Progenitor cell of endocrine pancreas (in vitro differentiated cells): ENCODE data around the gene C17orf113. TPM values are rescaled to one million over a fixed set of nuclear protein-coding genes. Genes with fewer than 3 reads are reported as not detected.

ENCODE experiments used
- DNase-seq: peaks from one replicate; pipeline ENCODE4 v3.0.0; 2021; ENCODE audit warnings: low spot score; ENCODE audit not compliant: unreplicated experiment
- H3K27ac Mint-ChIP-seq: 2 replicates; pipeline ENCODE4 v1.8.0; 2021; ENCODE audit warnings: mild to moderate bottlenecking, moderate library complexity, mixed read lengths
- H3K27me3 Mint-ChIP-seq: 2 replicates; pipeline ENCODE4 v1.8.0; 2021; ENCODE audit warnings: mixed read lengths
- H3K36me3 Mint-ChIP-seq: 2 replicates; pipeline ENCODE4 v1.8.0; 2022; ENCODE audit warnings: mixed read lengths; ENCODE audit not compliant: insufficient read depth
- H3K4me1 Mint-ChIP-seq: 2 replicates; pipeline ENCODE4 v1.8.0; 2021; ENCODE audit warnings: low read depth, mixed read lengths
- H3K4me3 Mint-ChIP-seq: 2 replicates; pipeline ENCODE4 v1.8.0; 2021; ENCODE audit warnings: low read depth, mild to moderate bottlenecking, moderate library complexity, mixed read lengths
- H3K9me3 Mint-ChIP-seq: 2 replicates; pipeline ENCODE4 v1.8.0; 2021; ENCODE audit warnings: low read depth, mixed read lengths
- total RNA-seq: library from RNA; stranded (reverse); gene quantifications from 2 replicates; pipeline ENCODE4 v1.2.1, GENCODE V29; 2021
- TF ChIP-seq, protein P1 (sequence below): fragments of 200-600 bp; sonication (generic); IDR thresholded peaks from one replicate; pipeline ENCODE4 v1.5.0; 2021; ENCODE audit warnings: antibody characterized with exemption, mild to moderate bottlenecking; ENCODE audit not compliant: unreplicated experiment

C17orf113 gene
- total RNA-seq, 1 donor from 2014 or later, result 3.2 TPM

- Mint-ChIP-seq H3K4me3 (no peak overlapping the region), H3K27ac (no peak overlapping the region), H3K9me3 (no peaks in the 10 kb centered on the region), H3K36me3 (no peaks in the 10 kb centered on the region), H3K27me3 (peaks cover 29% of the 10 kb centered on the region), H3K4me1 (peaks cover 2% of the 10 kb centered on the region)
- no peak for DNase-seq
- TF ChIP-seq, protein P1, sequence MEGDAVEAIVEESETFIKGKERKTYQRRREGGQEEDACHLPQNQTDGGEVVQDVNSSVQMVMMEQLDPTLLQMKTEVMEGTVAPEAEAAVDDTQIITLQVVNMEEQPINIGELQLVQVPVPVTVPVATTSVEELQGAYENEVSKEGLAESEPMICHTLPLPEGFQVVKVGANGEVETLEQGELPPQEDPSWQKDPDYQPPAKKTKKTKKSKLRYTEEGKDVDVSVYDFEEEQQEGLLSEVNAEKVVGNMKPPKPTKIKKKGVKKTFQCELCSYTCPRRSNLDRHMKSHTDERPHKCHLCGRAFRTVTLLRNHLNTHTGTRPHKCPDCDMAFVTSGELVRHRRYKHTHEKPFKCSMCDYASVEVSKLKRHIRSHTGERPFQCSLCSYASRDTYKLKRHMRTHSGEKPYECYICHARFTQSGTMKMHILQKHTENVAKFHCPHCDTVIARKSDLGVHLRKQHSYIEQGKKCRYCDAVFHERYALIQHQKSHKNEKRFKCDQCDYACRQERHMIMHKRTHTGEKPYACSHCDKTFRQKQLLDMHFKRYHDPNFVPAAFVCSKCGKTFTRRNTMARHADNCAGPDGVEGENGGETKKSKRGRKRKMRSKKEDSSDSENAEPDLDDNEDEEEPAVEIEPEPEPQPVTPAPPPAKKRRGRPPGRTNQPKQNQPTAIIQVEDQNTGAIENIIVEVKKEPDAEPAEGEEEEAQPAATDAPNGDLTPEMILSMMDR, result no peak
These were observed 9.4 kb upstream of the C17orf113 start for GRCh38 chr17:42059815-42060214.

- DNase-seq, result no peak
- Mint-ChIP-seq H3K9me3 (no peaks in the 10 kb centered on the region), H3K36me3 (no peaks in the 10 kb centered on the region), H3K4me1 (peaks cover 5% of the 10 kb centered on the region), H3K27me3 (peaks cover 33% of the 10 kb centered on the region), H3K27ac (no peak overlapping the region), H3K4me3 (no peak overlapping the region)
- TF ChIP-seq, protein P1, result no peak
These were observed 7.7 kb upstream of the C17orf113 start for GRCh38 chr17:42058063-42058462.

GRCh38 chr17:42056635-42057034, 6.2 kb upstream of the C17orf113 start:
- Mint-ChIP-seq H3K27me3 (peaks cover 41% of the 10 kb centered on the region), H3K9me3 (no peaks in the 10 kb centered on the region), H3K4me3 (no peak overlapping the region), H3K27ac (no peak overlapping the region), H3K36me3 (no peaks in the 10 kb centered on the region), H3K4me1 (peaks cover 5% of the 10 kb centered on the region)
- TF ChIP-seq, protein P1, result no peak
- no peak for DNase-seq

- no peak overlapping the region for H3K27ac Mint-ChIP-seq
- no peak for DNase-seq
- H3K4me3 Mint-ChIP-seq, result no peak overlapping the region
- H3K27me3 Mint-ChIP-seq, result peaks cover 47% of the 10 kb centered on the region
- TF ChIP-seq, protein P1, result no peak
- no peaks in the 10 kb centered on the region for H3K9me3 Mint-ChIP-seq
- no peaks in the 10 kb centered on the region for H3K36me3 Mint-ChIP-seq
- H3K4me1 Mint-ChIP-seq, result peaks cover 11% of the 10 kb centered on the region
These were observed 5.1 kb upstream of the C17orf113 start for GRCh38 chr17:42055496-42055895.

GRCh38 chr17:42055027-42055426, 4.6 kb upstream of the C17orf113 start:
- no peak overlapping the region for H3K27ac Mint-ChIP-seq
- DNase-seq, result no peak

More at GRCh38 chr17:42055027-42055426, 4.6 kb upstream of the C17orf113 start:
- Mint-ChIP-seq H3K4me3 (no peak overlapping the region), H3K27me3 (peaks cover 47% of the 10 kb centered on the region), H3K4me1 (peaks cover 12% of the 10 kb centered on the region), H3K9me3 (no peaks in the 10 kb centered on the region), H3K36me3 (no peaks in the 10 kb centered on the region)
- TF ChIP-seq, protein P1, result no peak
